ENCODE data around the gene CYP27A1. TPM values are rescaled to one million over a fixed set of nuclear protein-coding genes. Genes with fewer than 3 reads are reported as not detected.

The CYP27A1 gene
- total and polyA plus RNA-seq, 9 of the 15 experiments (the other 6 are each of a cell fraction or from before 2014, with no cell fraction given) = 0.20 TPM; not detected in 8

GRCh38 chr2:218792433-218792832 is 10.5 kb downstream of the CYP27A1 start:
- Histone ChIP-seq H4K20me1 (replicated peaks; ENCODE audit: control insufficient read depth, insufficient read depth, low read length) (no peaks in the 10 kb centered on the region), H3K4me1 (replicated peaks in 1 of 2; ENCODE audit: control insufficient read depth in 2 of 2, insufficient read depth in 2 of 2, low read length in 2 of 2) (no peaks in the 10 kb centered on the region), H3K27ac (ENCODE audit: extremely low read depth, low read depth, low read length) (no peak overlapping the region), H3K9me3 (replicated peaks; ENCODE audit: control insufficient read depth, insufficient read depth, low read depth, low read length) (no peaks in the 10 kb centered on the region), H3K79me2 (ENCODE audit: control insufficient read depth, insufficient read depth, low read length) (no peaks in the 10 kb centered on the region), H3K9ac (ENCODE audit: insufficient read depth in 1 of 2, low read depth in 2 of 2, low read length in 2 of 2) (no peak overlapping the region), H3K9me1 (ENCODE audit: control insufficient read depth, insufficient read depth, low read length) (no peaks in the 10 kb centered on the region), H3K27me3 (ENCODE audit: control insufficient read depth in 2 of 2, insufficient read depth in 2 of 2, low read length in 2 of 2) (no peaks in the 10 kb centered on the region), H2AFZ (ENCODE audit: low read depth, low read length) (no peak overlapping the region), H3K4me3 (no peak overlapping the region), H3K4me2 (ENCODE audit: insufficient read depth, low read length) (no peak overlapping the region), H3K36me3 (ENCODE audit: control insufficient read depth, insufficient read depth, low read length) (no peaks in the 10 kb centered on the region)
- ATAC-seq = no peak
- intact Hi-C loops (cut with micrococcal nuclease) (no loop called here), in situ Hi-C loops (cut with MboI) (no loop called here)
- FAIRE-seq = no peak
- no peak for DNase-seq (ENCODE audit: extremely low read depth in 1 of 4, low spot score in 3 of 4)
- CTCF ChIA-PET (ENCODE audit: low intra/inter-chr PET ratio) = no interaction called here
- no TSS peak for BruUV-seq (replicated peaks)
- WGBS (ENCODE audit: insufficient coverage, low coverage, missing lambda C conversion rate) = 6% methylated on average over 1 of the region's 1 CpG
- no peak for TF ChIP-seq ZFP30 (CRISPR knock-in tag; IDR thresholded peaks at IDR 0.05; ENCODE audit: borderline replicate concordance)
- no peak for TF ChIP-seq THRB (CRISPR knock-in tag; conservative IDR thresholded peaks at IDR 0.05)
- no peak for TF ChIP-seq PHF21A (IDR thresholded peaks at IDR 0.05; ENCODE audit: borderline replicate concordance, low read depth)
- TF ChIP-seq SMARCA4 (IDR thresholded peaks at IDR 0.05) = no peak
- no peak for TF ChIP-seq GABPB2 (CRISPR knock-in tag; conservative IDR thresholded peaks at IDR 0.05)
- TF ChIP-seq PBX2 (CRISPR knock-in tag; IDR thresholded peaks at IDR 0.05; ENCODE audit: low read depth) = no peak
- no peak for TF ChIP-seq PBX2 (tag; conservative IDR thresholded peaks at IDR 0.05; ENCODE audit: low read depth)
- TF ChIP-seq ARNT (IDR thresholded peaks at IDR 0.05) = no peak
- no peak for TF ChIP-seq USF2 (CRISPR knock-in tag; IDR thresholded peaks at IDR 0.05)
- no peak for TF ChIP-seq ZNF780A (CRISPR knock-in tag; IDR thresholded peaks at IDR 0.05)
- TF ChIP-seq CREB5 (CRISPR knock-in tag; IDR thresholded peaks at IDR 0.05) = no peak
- POLR2A ChIA-PET = no interaction called here

Data from K562 (cell line).